Head of caudate nucleus (tissue), 42 donors: Measurements from ENCODE around the gene VAPA.
"Not testable (repeated sequence)": the region's sequence is repeated elsewhere in the genome, so short reads cannot be mapped to it uniquely, and the experiment has no call there.

Source experiments
- DNase-seq, 42 donors: peaks; one replicate each; pipeline versions ENCODE4 v3.0.0 to v3.0.0-alpha.2; 2020 to 2021; ENCODE audit warnings: mixed read lengths in 7 of 42
- intact Hi-C: fragments of 100-400 bp; cut with DNase I; formaldehyde crosslinking; loops from one replicate; pipeline ENCODE4 v1.15.0; 2022

The VAPA gene

DNA sequence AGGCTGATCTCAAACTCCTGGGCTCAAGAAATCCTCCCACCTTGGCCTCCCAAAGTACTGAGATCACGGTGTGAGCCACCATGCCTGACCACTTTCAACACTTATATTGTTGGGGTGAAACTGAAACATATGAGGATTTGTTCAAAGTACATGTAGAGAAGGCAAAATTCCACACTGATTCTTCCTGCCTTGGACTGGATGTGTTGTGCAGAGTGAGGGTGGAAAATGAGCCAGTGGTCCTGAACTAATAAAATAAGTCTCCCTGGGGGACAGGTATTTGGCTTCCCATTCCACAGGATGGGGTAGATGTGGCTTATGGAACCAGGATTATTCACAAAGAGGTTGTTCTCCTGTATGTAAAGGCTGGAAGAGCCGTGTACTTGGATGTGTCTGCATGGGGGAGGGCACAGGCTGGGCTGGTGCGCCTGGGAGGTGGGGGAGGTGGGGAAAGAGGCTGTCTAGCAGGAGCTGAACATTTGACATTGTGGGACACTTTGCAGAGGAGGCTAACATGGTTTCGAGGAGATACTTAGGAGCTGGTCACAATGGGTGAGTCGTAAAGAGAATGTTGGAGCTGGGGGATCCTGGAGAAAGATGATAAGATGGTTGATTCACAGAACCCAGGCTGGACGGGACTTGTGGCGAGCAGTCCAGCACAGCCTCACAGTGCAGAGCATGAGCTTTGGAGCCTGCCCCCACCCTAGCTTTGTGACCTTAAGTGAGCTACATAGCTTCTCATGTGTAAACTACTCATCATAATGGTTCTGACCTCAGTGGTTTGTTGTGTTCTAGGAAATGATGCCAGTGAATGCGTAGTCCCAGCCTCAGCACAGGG, 28.4 kb upstream of the VAPA start, which contains the start of gene TXNDC2:
Gene TXNDC2 (plus strand): TSS at position 804 of the 835 bp plus-strand sequence. CDS start 708 bp downstream, outside the sequence.
- intact Hi-C loops: no loop called here
- DNase-seq: no peak

DNA sequence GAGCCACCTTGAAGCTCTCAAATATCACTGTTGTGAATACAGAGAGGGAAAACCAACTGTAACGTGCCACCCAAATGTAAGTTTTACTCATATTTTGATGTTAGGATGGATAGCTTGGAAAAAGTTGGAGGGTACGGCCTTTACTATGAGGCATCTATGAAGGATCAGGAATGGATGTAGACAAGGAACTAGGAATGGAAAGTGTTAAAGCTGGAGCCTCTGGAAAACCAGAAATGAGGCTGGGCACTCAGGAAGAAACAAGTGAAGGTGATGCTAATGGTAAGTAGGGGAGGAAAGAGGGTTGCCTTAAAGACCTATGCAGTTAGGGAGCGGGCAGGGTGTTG, 27.8 kb upstream of the VAPA start:
- no peak for DNase-seq
- intact Hi-C loops: no loop called here

DNA sequence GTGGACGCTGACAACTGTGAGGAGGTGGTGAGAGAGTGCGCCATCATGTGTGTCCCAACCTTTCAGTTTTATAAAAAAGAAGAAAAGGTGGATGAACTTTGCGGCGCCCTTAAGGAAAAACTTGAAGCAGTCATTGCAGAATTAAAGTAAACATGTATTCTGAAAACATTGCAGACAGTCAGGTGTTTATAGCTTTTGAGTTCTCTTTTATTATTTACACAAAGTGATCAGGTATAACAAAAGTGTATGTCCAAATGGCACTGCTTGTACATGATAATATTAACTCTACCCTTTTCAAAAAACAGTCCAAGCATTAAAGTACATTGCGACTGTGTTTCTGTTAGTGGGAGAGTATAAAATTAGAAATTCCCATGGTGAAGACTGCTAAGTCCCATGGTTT, 25.8 kb upstream of the VAPA start:
- intact Hi-C loops: no loop called here
- no peak for DNase-seq

DNA sequence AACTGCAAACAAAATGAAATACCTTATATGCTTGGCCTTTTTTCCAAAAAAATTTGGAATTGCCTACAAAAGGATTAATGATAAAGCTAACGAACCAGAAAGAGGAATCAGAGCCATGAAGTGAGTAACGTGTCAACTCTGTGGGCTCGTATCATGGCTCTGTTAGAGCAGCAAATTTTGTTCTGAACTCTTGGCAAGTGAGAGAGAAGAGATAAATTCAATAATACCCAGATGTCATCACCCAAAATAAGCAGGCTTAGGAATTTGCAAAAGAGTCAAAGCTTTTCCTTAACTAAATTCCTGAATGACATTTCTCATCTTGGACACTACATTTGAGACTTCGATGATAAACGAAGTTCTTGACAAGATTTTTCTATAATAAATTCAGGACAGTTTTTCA, 23.6 kb upstream of the VAPA start:
- no peak for DNase-seq
- intact Hi-C loops: no loop called here

DNA sequence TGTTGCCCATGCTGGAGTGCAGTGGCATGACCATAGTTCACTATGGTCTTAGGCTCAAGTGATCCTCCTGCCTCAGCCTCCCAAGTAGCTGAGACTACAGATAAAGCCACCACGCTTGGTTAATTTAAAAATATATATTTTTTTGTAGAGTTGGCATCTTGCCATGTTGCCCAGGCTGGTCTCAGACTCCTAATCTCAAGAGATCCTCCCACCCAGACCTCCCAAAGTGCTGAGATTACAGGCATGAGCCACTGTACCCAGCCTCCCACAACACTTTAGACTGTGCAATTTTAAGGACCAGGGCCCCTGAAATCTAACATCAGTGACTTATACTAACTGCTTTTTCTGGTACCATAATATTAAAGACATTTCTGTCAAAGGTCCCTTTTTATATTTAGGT, 22.9 kb upstream of the VAPA start:
- intact Hi-C loops: no loop called here
- DNase-seq: no peak

DNA sequence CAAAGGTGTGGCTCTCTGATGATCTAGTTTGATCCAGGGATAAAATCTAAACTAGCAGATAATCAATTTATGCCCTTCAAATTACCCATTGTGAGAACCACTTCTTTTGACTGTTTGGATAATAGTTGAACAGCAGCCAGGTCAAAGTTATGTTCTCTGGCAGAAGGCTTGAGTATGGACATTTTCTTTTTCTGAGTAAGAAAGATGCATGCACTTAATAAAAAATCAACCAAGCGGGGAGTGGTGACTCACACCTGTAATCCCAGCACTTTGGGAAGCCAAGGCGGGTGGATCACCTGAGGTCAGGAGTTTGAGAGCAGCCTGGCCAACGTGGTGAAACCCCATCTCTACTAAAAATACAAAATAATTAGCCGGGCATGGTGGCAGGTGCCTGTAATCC, 22.3 kb upstream of the VAPA start:
- DNase-seq, intact Hi-C loops: not testable (repeated sequence)

DNA sequence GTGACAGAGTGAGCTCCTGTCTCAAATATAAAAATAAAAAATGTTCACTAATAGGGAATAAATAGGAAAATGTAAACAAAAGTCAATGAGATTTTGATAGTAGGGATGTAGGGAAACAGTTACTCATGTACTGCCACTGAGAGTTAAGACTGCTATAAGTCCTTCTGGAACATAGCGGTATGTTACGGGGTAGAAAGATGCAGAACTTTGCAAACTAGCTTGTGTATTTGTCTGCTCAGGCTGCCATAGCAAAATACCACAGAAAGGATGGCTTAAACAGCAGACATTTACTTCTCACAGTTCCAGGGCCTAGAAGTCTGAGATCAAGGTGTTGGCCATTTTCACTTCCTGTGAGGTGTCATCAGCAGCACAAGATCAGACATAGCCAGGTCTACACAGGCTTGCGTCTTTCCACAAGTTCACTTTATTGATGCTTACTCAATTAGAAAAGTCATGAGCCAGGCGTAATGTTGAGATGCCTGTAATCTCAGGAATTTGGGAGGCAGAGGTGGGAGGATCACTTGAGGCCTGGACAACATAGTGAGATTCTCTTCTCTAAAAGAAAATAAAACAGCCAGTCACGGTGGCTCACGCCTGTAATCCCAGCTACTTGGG, 19.3 kb upstream of the VAPA start:
- DNase-seq: no peak
- intact Hi-C loops: no loop called here

DNA sequence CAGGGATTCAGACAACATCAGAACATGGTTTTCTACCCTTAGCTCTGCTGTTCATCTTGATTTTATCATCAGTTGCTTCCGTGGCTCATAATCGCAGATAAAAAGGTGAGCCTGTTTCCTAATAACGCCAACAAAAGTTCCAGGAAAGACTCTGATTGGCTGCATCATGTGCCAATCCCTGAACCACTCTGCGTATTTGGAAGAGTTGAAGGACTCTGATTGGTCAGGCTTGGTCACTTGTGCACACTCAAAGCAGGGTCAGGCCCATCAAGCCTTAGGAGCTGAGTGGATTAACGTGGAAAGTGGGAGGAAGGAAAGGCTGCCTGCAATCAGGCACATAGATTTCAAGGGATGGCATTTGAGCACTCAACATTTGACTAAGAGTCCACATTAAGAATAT, 16.7 kb upstream of the VAPA start:
- intact Hi-C loops: no loop called here
- no peak for DNase-seq

DNA sequence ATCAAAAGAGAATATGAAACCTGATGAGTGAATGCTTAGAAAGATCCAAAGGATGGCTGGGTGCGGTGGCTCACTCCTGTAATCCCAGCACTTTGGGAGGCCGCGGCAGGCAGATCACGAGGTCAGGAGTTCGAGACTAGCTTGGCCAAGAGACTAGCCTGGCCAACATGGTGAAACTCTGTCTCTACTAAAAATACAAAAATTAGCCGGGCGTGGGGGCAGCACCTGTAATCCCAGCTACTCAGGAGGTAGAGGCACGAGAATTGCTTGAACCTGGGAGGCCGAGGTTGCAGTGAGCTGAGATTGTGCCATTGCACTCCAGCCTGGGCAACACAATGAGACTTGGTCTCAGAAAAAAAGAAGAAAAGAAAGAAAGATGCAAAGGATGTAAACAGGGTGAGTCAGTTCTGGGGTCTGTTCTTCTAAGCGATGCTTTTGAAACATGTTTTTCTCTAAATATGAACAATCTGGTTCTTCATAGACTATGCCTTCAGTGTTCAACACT, 16.0 kb upstream of the VAPA start:
- intact Hi-C loops, DNase-seq: not testable (repeated sequence)

DNA sequence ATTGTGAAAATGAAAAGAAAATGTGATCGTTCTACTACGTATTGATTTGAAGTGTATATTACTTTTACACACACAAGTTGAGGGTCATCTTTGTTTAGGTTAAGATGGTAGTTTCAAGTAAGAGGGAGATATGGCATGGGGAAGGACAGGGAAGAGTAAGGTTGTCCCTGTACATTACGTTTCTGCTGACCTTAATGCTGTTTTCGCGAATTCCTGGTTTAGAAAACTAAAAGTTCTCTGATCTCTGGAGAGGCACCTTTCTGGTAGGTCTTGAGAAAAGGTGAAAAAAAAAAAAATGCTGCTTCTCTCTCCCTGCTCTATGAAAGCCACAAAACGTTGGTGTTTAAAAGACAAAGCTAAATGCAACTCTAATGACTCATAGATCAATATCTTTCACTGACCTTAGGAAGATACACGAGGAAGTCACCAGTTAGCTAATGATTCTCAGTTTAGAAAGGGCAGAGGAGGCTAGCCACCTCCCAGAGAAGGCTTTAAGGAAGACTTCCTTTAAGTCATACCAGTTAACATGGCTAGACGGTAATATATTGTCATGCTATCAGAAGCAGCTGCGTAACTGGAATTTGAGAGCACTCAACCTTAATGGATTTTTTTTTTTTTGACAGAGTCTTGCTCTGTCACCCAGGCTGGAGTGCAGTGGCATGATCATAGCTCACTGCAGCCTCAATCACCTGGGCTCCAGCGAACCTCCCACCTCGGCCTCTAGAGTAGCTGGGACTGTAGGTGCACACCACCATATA, 14.8 kb upstream of the VAPA start:
- DNase-seq: no peak
- intact Hi-C loops: no loop called here

DNA sequence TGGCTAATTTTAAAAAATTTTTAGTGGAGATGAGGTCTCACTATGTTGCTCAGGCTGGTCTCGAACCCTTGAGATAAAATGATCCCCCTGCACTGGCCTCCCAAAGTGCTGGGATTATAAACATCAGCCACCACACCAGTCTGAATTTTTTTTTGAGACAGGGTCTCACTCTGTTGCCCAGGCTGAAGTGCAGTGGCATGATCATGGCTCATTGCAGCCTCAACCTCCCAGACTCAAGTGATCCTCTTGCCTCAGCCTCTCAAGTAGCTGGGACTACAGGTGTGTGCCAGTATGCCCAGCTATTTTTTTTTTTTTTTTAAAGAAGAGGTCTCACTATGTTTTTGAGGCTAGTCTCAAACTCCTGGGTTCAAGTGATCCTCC, 14.3 kb upstream of the VAPA start:
- intact Hi-C loops, DNase-seq: not testable (repeated sequence)

DNA sequence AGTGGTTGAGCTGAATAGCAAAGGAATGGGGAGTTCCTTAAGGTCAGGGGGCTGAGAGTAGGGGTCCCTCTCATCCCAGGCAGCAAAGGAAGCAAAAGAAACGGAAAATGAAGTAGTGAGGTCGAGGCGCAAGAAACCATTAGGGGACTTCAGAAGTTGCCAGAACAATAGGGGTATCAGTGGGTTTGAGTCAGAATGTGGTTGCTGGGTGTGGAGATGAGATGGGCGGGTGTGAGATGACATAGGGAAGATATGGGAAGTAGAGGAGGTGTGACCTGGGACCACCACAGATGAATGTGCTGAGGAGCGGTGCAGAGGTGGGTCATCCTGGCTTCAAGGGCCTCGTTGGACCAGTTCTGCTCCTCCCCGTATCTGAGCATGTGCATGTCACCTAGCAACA, 13.1 kb upstream of the VAPA start:
- DNase-seq: no peak
- intact Hi-C loops: no loop called here

DNA sequence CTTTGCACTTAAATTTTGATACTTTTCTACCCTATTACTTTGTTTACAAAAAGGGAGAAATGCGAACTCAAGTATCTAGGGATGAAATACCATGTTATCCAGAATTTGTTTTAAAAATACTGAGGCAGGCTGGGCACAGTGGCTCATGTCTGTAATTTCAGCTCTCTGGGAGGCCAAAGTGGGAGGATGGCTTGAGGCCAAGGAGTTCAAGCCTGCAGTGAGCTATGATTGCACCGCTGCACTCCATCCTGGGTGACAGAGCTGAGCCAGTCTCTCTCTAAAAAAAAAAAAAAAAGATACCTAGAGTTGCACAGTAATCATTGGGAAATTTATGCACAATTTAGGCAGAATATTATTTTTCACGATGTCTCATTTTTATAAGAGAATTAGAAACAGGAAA, 12.4 kb upstream of the VAPA start:
- no peak for DNase-seq
- intact Hi-C loops: no loop called here

DNA sequence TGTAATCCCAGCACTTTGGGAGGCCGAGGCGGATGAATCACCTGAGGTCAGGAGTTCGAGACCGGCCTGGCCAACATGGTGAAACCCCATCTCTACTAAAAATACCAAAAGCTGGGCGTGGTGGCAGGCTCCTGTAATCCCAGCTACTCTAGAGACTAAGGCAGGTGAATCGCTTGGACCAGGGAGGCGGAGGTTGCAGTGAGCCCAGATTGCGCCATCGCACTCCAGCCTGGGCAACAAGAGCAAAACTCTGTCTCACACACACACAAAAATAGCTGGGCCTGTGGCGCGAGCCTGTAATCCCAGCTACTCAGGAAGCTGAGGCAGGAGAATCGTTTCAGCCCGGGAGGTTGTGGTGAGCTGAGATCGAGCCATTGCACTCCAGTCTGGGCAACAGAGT, 11.6 kb upstream of the VAPA start:
- DNase-seq, intact Hi-C loops: not testable (repeated sequence)

DNA sequence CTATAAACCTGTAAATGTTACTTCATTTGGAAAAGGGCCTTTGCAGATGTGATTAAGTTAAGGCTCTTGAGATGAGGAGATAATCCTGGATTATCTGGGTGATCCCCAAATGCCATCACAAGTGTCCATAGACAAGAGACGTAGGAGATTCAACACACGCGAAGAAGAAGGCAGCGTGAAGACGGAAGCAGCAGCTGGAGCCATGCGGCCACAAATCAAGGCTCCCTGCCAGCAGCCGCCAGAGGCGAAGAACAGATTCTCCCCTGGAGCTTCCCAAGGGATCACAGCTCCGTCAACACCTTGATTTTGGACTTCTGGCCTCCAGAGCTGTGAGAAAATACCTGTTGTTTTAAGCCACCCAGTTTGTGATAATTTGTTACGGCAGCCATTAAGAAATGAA, 11.0 kb upstream of the VAPA start:
- DNase-seq: no peak
- intact Hi-C loops: no loop called here

DNA sequence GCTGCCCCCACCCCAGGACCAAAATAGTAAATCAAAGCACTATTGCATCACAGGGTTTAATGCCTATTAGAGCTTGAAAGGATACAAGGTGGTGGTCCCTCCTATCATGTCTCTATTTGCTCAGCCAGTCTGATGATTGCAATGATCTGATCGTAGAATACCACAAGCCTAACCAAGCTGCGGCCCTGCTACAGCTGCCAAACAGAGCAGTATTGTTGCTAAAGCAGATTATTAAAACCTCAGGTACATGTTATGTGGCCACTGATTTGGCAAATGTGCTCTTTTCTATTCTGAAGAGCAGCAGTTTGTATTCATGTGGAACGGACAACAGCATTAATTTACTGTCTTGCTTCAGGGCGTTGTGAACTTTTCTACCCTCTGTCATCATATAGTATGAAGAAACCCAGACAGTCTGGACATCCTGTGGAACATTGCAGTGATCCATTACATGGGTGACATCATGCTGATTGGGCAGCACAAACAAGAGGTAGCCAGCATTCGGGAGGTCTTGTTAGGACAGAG, 8.4 kb upstream of the VAPA start:
- DNase-seq: no peak
- intact Hi-C loops: no loop called here

DNA sequence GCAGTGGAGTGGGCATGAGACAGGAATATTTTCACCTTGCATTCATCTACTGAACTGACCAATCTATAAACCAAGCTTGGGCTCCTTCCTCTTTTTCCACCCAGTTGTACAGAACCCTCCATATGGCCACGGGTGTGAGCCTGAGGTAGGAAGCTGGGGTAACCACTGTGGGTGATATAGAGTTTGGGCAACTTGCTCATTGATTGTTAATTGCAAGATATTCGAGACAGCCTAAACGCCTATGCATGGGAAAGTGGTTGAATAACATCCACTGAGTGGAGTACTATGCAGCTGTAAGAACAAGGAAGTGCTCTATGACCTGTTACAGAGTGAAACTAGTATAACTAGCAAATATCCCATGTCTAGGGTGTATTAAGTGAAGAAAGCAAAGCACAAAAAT, 7.3 kb upstream of the VAPA start:
- intact Hi-C loops: no loop called here
- no peak for DNase-seq

DNA sequence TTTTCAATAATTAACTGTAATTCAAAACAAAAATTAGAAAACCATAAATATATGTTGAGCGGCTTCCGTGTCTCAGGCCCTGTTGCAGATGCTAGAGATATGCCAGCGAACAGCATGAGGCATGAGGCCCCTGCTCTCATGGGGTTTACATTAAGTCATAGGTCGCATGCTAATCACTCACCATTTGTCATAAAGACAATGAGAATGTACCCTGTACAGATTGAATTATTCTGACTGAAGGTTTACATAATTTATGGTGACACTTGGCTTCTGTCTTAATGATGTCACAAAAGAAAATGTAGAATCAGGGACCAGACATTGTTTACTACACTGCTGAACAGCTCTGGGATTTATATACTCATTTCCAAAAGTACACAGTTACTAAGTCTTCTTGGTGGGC, 5.9 kb upstream of the VAPA start:
- DNase-seq: no peak
- intact Hi-C loops: no loop called here

DNA sequence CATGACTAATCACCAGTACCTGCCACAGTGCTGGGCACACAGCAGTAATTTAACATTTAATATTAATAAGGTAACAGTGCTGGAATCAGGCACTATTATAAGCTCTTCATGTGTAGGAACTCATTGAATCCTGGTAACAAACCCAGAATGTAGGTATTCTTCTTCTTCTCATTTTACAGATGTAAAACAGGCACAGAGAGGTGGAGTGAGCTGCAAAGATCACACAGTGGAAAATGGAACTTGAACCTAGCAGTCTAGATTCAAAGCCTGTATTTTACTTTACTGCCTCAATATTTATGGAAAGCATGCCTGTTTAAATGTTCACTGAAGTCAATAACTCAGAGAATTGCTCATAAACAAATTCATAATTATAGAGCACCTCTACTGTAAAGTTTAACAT, 3.7 kb upstream of the VAPA start:
- intact Hi-C loops: loop anchor here (5.0 to 10.0 kb wide), 3 partner anchors 115 to 298 kb away; partner anchors contain the start of genes PPP4R1 and RAB31
- no peak for DNase-seq

DNA sequence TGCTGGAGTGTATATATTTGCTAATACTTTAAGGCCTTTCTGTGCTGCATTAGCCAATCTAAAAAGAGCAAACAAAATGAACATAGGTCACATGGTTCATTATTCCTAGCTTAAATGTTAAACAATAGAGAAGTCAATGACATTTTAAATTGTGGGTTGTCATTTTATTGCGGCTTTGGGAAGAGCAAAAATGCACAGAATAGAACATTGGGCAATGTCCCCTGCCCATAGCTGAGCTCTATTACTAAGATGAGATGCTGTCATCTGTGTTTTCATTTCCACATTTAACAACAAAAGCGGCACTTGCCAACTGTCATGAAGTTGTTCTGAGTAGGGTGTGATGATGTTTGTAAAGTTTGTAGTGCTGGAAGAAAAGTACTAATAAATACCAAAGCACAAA, 3.2 kb upstream of the VAPA start:
- no peak for DNase-seq
- intact Hi-C loops: loop anchor here (5.0 to 10.0 kb wide), 3 partner anchors 116 to 298 kb away; partner anchors contain the start of genes PPP4R1 and RAB31
